Tibial nerve (tissue), 4 donors: Measurements from ENCODE around the gene DUX4. TPM values are rescaled to one million over a fixed set of nuclear protein-coding genes. Genes with fewer than 3 reads are reported as not detected.
"Not testable (repeated sequence)": the region's sequence is repeated elsewhere in the genome, so short reads cannot be mapped to it uniquely, and the experiment has no call there.

Source experiments
- DNase-seq, 2 donors: peaks; one replicate each; pipeline ENCODE4 v3.0.0-alpha.2; 2019; ENCODE audit warnings: low spot score in 2 of 2
- H3K27ac ChIP-seq, 4 donors: fragments of 200-600 bp; sonication (generic) in 3 of 4; one replicate each; pipeline ENCODE4 v1.5.1; 2017 to 2019; ENCODE audit warnings: mild to moderate bottlenecking in 1 of 4
- H3K27me3 ChIP-seq, 2 donors: fragments of 200-600 bp; sonication (generic) in 1 of 2; one replicate each; pipeline versions ENCODE4 v1.5.1 to v1.6.0; 2017 to 2019
- H3K36me3 ChIP-seq, 3 donors: fragments of 200-600 bp; sonication (generic); one replicate each; pipeline ENCODE4 v1.5.1; 2018 to 2019
- H3K4me1 ChIP-seq, 4 donors: fragments of 200-600 bp; sonication (generic) in 3 of 4; one replicate each; pipeline ENCODE4 v1.5.1; 2017 to 2019
- H3K4me3 ChIP-seq, 4 donors: fragments of 200-600 bp; sonication (generic) in 3 of 4; one replicate each; pipeline ENCODE4 v1.5.1; 2017 to 2019; ENCODE audit warnings: mild to moderate bottlenecking in 1 of 4, moderate library complexity in 1 of 4
- H3K9me3 ChIP-seq, 4 donors: fragments of 200-600 bp; sonication (generic) in 3 of 4; one replicate each; pipeline ENCODE4 v1.5.1; 2017 to 2019
- WGBS, 2 donors: methylation state at CpG; one replicate each; pipeline ENCODE4 v1.1.5; 2018; 5-methylcytosine and 5-hydroxymethylcytosine counted together
- small RNA-seq: library from RNA; depleted of rRNA; stranded (forward); fragments of <200 nt; gene quantifications from one replicate; pipeline ENCODE3, GENCODE V24; 2016
- total RNA-seq, 4 donors: library from RNA; depleted of rRNA; stranded (reverse); fragments of >200 nt; gene quantifications; one replicate each; pipeline ENCODE4 v1.1.0, GENCODE V29; 2016

DUX4 gene
- total RNA-seq, result not detected

GRCh38 chr4:190173428-190173827 is at the start of gene DUX4:
Gene DUX4, plus strand, starts transcription at chr4:190173774. Its CDS starts 0 bp downstream, at chr4:190173774.
- 89% methylated on average over 6 of the region's 32 CpGs; no CpG with 5 or more reads in 1 of the 2 donors for WGBS, 2 donors
- not testable (repeated sequence) for H3K9me3 ChIP-seq, DNase-seq, H3K36me3 ChIP-seq, H3K27me3 ChIP-seq, H3K4me1 ChIP-seq, H3K27ac ChIP-seq, H3K4me3 ChIP-seq

GRCh38 chr4:190175436-190175835 is 1.9 kb downstream of the DUX4 start:
- WGBS, 2 donors, result 63% methylated on average over 3 of the region's 33 CpGs; no CpG with 5 or more reads in 1 of the 2 donors
- not testable (repeated sequence) for H3K4me1 ChIP-seq, H3K9me3 ChIP-seq, H3K27ac ChIP-seq, DNase-seq, H3K36me3 ChIP-seq, H3K4me3 ChIP-seq, H3K27me3 ChIP-seq

DNA sequence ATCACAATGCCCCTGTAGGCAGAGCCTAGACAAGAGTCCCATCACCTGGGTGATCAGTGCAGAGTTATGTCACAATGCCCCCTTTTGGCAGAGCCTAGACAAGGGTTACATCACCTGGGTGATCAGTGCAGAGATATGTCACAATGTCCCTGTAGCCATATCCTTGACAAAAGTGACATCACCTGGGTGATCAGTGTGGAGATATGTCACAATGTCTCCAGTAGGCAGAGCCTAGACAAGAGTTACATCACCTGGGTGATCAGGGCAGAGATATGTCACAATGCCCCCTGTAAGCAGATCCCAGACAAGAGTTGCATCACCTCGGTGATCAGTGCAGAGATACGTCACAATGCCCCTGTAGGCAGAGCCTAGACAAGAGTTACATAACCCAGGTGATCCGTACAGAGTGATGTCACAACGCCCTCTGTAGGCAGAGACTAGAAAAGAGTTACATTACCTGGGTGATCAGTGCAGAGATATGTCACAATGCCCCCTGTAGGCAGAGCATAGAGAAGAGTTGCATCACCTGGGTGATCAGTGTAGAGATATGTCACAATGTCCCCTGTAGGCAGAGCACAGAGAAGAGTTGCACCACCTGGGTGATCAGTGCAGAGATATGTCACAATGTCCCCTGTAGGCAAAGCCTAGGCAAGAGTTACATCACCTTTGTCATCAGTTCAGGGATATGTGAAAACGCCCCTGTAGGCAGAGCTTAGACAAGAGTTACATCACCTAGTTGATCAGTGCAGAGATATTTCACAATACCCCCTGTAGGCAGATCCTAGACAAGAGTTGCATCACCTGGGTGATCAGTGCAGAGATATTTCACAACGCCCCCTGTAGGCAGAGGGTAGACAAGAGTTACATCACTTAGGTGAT is 4.4 kb downstream of the DUX4 start:
- not testable (repeated sequence) for H3K4me3 ChIP-seq, H3K4me1 ChIP-seq, H3K27me3 ChIP-seq, H3K36me3 ChIP-seq, H3K9me3 ChIP-seq, H3K27ac ChIP-seq
- 41 to 44% methylated on average over 6 of the region's 6 CpGs for WGBS, 2 donors
- peak in 1 of 2 donors; percentile 10 for DNase-seq

GRCh38 chr4:190178606-190178990 is 5.0 kb downstream of the DUX4 start:
- DNase-seq, H3K27ac ChIP-seq, H3K4me1 ChIP-seq, H3K27me3 ChIP-seq, H3K4me3 ChIP-seq, H3K36me3 ChIP-seq, H3K9me3 ChIP-seq: not testable (repeated sequence)
- WGBS, 2 donors, result 16 to 25% methylated on average over 4 of the region's 4 CpGs

- H3K27me3 ChIP-seq, H3K9me3 ChIP-seq, H3K4me1 ChIP-seq, H3K4me3 ChIP-seq, H3K36me3 ChIP-seq, DNase-seq, H3K27ac ChIP-seq: not testable (repeated sequence)
- WGBS, 2 donors, result 30 to 33% methylated on average over 2 of the region's 2 CpGs
Measured at GRCh38 chr4:190179030-190179739, 5.6 kb downstream of the DUX4 start.

- 27 to 60% methylated on average over 1 of the region's 2 CpGs for WGBS, 2 donors
- H3K4me3 ChIP-seq, H3K36me3 ChIP-seq, H3K4me1 ChIP-seq, H3K27me3 ChIP-seq, H3K9me3 ChIP-seq, DNase-seq, H3K27ac ChIP-seq: not testable (repeated sequence)
Measured at GRCh38 chr4:190179740-190180094, 6.1 kb downstream of the DUX4 start.

- not testable (repeated sequence) for H3K36me3 ChIP-seq, H3K27ac ChIP-seq, H3K27me3 ChIP-seq, H3K4me1 ChIP-seq, H3K9me3 ChIP-seq, H3K4me3 ChIP-seq, DNase-seq
- no CpG with 5 or more reads among the region's 1 CpG for WGBS, 2 donors
Measured at GRCh38 chr4:190180947-190181346, 7.4 kb downstream of the DUX4 start.

- not testable (repeated sequence) for H3K4me3 ChIP-seq
Measured at GRCh38 chr4:190181481-190182100, 8.0 kb downstream of the DUX4 start.

DNA sequence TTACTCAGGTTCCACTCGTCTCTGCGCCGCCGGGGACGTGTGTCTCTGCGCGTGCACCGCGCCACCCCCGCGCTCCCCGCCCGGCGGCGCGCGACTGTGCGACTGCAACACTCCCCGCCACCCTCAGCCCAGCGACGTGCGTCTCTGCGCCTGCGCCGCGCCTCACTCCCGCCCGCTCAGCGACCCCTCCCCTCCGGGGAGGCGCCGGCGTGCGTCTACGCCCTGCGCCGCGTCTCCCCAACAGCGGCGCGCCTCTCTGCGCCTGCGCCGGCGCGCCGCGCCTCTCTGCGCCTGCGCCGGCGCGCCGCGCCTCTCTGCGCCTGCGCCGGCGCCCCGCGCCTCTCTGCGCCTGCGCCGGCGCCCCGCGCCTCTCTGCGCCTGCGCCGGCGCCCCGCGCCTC is 29.9 kb downstream of the DUX4 start:
- H3K4me3 ChIP-seq, H3K27me3 ChIP-seq, H3K9me3 ChIP-seq, H3K36me3 ChIP-seq, H3K27ac ChIP-seq, H3K4me1 ChIP-seq: not testable (repeated sequence)
- peak in 1 of 2 donors; percentile 12 for DNase-seq
- WGBS, 2 donors, result 77 to 80% methylated on average over 50 to 54 of the region's 73 CpGs

More at GRCh38 chr4:190181481-190182100, 8.0 kb downstream of the DUX4 start:
- H3K4me1 ChIP-seq, H3K36me3 ChIP-seq, H3K27ac ChIP-seq, H3K27me3 ChIP-seq, H3K9me3 ChIP-seq: not testable (repeated sequence)
- WGBS, 2 donors, result 43% methylated on average over 2 of the region's 7 CpGs; no CpG with 5 or more reads in 1 of the 2 donors
- peak; percentile 11 to 15 for DNase-seq

Small RNA genes lying within 50 kb of the gene (small RNA-seq; reads per million reads assigned to genes)
- not detected for gene AC215524.1

Other genes with a start within 250 kb of the DUX4 start
- 10 to 100 TPM; 37.9 to 67.0 (median 49.6) TPM for gene FRG1, start 232.9 kb upstream of the DUX4 start, total RNA-seq
- not detected for gene FRG2, start 146.5 kb upstream of the DUX4 start, total RNA-seq
- not detected for gene DBET, start 109.3 kb upstream of the DUX4 start, total RNA-seq